ENCODE results near the gene TLL2. TPM values are rescaled to one million over a fixed set of nuclear protein-coding genes. Genes with fewer than 3 reads are reported as not detected.

The TLL2 gene
- total RNA-seq, 1 donor from 2014 or later: 0.25 TPM

- intact Hi-C loops (cut with DNase I): no loop called here
These were observed 161.7 kb downstream of the TLL2 start for GRCh38 chr10:96352027-96352426.

DNA sequence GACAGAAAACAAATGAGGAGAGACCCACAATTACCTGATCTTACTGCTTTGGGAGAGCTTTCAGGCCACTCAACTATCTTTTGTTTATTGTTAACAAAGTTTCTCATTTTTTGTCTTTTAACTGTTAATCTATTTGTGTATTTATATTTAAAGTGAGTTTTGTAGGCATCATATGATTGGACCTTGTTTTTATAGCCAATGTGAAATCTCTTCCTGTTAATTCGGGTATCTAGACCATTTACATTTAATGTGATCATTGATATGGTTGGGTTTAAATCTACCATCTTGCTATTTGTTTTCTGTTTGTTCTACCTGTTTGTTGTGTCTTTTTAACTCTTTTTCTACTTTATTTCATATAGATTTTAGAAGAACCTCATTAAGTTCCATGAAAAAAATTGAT is 167.4 kb downstream of the TLL2 start:
- H3K36me3 ChIP-seq: no peaks in the 10 kb centered on the region
- no peak overlapping the region for H3K27ac ChIP-seq
- H3K4me3 ChIP-seq: no peak overlapping the region
- no peaks in the 10 kb centered on the region for H3K9me3 ChIP-seq
- no peaks in the 10 kb centered on the region for H3K4me1 ChIP-seq
- intact Hi-C loops (cut with DNase I): no loop called here
- DNase-seq (ENCODE audit: extremely low spot score in 2 of 2): no peak
- TF ChIP-seq, protein P1, sequence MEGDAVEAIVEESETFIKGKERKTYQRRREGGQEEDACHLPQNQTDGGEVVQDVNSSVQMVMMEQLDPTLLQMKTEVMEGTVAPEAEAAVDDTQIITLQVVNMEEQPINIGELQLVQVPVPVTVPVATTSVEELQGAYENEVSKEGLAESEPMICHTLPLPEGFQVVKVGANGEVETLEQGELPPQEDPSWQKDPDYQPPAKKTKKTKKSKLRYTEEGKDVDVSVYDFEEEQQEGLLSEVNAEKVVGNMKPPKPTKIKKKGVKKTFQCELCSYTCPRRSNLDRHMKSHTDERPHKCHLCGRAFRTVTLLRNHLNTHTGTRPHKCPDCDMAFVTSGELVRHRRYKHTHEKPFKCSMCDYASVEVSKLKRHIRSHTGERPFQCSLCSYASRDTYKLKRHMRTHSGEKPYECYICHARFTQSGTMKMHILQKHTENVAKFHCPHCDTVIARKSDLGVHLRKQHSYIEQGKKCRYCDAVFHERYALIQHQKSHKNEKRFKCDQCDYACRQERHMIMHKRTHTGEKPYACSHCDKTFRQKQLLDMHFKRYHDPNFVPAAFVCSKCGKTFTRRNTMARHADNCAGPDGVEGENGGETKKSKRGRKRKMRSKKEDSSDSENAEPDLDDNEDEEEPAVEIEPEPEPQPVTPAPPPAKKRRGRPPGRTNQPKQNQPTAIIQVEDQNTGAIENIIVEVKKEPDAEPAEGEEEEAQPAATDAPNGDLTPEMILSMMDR (IDR thresholded peaks at IDR 0.05): no peak
- TF ChIP-seq POLR2AphosphoS5 (IDR thresholded peaks at IDR 0.05; ENCODE audit: insufficient read depth in 1 of 2, low read depth in 1 of 2) (no peak), POLR2A (IDR thresholded peaks at IDR 0.05) (no peak)
- no peaks in the 10 kb centered on the region for H3K27me3 ChIP-seq

More at GRCh38 chr10:96352027-96352426, 161.7 kb downstream of the TLL2 start:
- Histone ChIP-seq H3K36me3 (no peaks in the 10 kb centered on the region), H3K9me3 (no peaks in the 10 kb centered on the region), H3K4me1 (no peaks in the 10 kb centered on the region), H3K27ac (no peak overlapping the region), H3K27me3 (no peaks in the 10 kb centered on the region), H3K4me3 (no peak overlapping the region)
- TF ChIP-seq, protein P1 (IDR thresholded peaks at IDR 0.05): no peak
- TF ChIP-seq POLR2AphosphoS5 (IDR thresholded peaks at IDR 0.05; ENCODE audit: insufficient read depth in 1 of 2, low read depth in 1 of 2) (no peak), POLR2A (IDR thresholded peaks at IDR 0.05) (no peak)
- DNase-seq (ENCODE audit: extremely low spot score in 2 of 2): no peak

DNA sequence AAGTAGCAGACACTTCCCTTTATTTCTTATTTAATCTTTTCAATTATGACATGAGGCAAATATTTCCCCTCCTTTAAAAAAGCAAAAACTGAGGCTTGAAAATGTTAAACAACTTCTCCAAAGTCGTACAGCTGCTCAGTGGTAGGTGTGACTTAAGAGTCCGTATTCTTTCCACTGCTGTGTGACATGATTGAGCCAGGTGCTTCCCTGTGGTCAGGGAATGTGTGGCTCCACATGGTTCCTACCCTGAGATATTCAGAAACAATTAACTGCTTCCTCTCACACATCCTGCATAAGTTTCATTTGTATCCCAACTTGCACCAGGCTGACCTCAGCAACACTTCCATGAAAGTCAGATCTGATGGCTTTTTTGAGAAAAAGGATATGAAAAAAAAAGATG is 168.5 kb downstream of the TLL2 start:
- Histone ChIP-seq H3K36me3 (no peaks in the 10 kb centered on the region), H3K27ac (no peak overlapping the region), H3K4me1 (no peaks in the 10 kb centered on the region), H3K4me3 (no peak overlapping the region), H3K27me3 (no peaks in the 10 kb centered on the region), H3K9me3 (no peaks in the 10 kb centered on the region)
- TF ChIP-seq POLR2AphosphoS5 (IDR thresholded peaks at IDR 0.05; ENCODE audit: insufficient read depth in 1 of 2, low read depth in 1 of 2) (no peak), POLR2A (IDR thresholded peaks at IDR 0.05) (no peak)
- intact Hi-C loops (cut with DNase I): no loop called here
- no peak for DNase-seq (ENCODE audit: extremely low spot score in 2 of 2)

DNA sequence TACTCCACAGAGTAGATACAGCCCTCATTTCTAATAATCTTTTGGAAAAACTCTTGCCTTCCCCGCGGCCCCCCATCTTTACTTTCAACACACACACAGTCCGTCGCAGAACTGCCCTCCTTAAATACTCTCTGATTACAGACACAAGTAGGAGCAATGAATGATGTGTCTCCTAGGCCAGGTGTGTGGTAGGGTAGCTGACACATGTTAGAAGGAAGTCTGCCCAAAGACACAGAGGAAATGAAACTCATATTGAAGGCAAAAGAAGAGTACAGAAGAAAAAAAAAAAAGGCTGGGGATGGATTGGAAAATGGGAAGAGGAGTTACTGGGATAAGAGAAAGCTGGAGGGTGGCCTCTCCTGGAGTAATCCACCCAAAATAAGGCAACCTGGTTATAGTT is 169.5 kb downstream of the TLL2 start:
- H3K4me1 ChIP-seq: no peaks in the 10 kb centered on the region
- intact Hi-C loops (cut with DNase I): no loop called here
- TF ChIP-seq, protein P1 (IDR thresholded peaks at IDR 0.05): no peak
- TF ChIP-seq POLR2A (IDR thresholded peaks at IDR 0.05): no peak
- TF ChIP-seq POLR2AphosphoS5 (IDR thresholded peaks at IDR 0.05; ENCODE audit: insufficient read depth in 1 of 2, low read depth in 1 of 2): no peak

DNA sequence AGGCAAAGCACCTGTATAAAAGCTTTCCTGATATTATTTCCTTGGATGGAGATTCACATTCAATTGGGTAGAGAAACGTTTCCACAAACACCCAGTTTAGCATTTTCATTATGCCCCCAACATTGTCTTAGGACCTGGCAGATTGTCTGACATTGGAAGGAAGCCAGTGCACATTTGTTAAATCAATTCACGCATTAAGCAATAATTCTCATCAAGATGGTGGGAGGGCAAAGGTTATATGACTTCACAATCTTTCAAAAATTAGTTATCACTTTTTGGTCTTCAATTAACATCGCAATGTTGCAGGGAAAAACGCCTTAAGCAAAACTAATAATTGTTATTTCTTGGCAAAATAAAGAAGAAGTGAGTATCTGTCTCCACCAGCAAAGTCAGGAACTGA is 171.3 kb downstream of the TLL2 start:
- Histone ChIP-seq H3K36me3 (no peaks in the 10 kb centered on the region), H3K9me3 (no peaks in the 10 kb centered on the region), H3K27ac (no peak overlapping the region), H3K4me1 (no peaks in the 10 kb centered on the region), H3K4me3 (no peak overlapping the region), H3K27me3 (no peaks in the 10 kb centered on the region)
- DNase-seq (ENCODE audit: extremely low spot score in 2 of 2): no peak
- TF ChIP-seq, protein P1 (IDR thresholded peaks at IDR 0.05): no peak
- TF ChIP-seq POLR2A (IDR thresholded peaks at IDR 0.05): no peak
- TF ChIP-seq POLR2AphosphoS5 (IDR thresholded peaks at IDR 0.05; ENCODE audit: insufficient read depth in 1 of 2, low read depth in 1 of 2): no peak
- intact Hi-C loops (cut with DNase I): loop anchor here (2.0 kb wide), 1 partner anchor 36 kb away; no protein-coding TSS in a partner anchor

More for the DNA sequence above, 169.5 kb downstream of the TLL2 start:
- Histone ChIP-seq H3K27ac (no peak overlapping the region), H3K4me3 (no peak overlapping the region), H3K36me3 (no peaks in the 10 kb centered on the region), H3K9me3 (no peaks in the 10 kb centered on the region), H3K27me3 (no peaks in the 10 kb centered on the region)
- DNase-seq (ENCODE audit: extremely low spot score in 2 of 2): no peak
